Measurements from ENCODE around the gene MORC2.

- no peak for TF ChIP-seq CTCF (IDR thresholded peaks at IDR 0.05)
- TF ChIP-seq POLR2A (IDR thresholded peaks at IDR 0.05) = no peak
Measured at GRCh38 chr22:30943368-30943767, 25.2 kb downstream of the MORC2 start.
